ENCODE measurements around the gene FLYWCH1.

FLYWCH1 gene, protein sequence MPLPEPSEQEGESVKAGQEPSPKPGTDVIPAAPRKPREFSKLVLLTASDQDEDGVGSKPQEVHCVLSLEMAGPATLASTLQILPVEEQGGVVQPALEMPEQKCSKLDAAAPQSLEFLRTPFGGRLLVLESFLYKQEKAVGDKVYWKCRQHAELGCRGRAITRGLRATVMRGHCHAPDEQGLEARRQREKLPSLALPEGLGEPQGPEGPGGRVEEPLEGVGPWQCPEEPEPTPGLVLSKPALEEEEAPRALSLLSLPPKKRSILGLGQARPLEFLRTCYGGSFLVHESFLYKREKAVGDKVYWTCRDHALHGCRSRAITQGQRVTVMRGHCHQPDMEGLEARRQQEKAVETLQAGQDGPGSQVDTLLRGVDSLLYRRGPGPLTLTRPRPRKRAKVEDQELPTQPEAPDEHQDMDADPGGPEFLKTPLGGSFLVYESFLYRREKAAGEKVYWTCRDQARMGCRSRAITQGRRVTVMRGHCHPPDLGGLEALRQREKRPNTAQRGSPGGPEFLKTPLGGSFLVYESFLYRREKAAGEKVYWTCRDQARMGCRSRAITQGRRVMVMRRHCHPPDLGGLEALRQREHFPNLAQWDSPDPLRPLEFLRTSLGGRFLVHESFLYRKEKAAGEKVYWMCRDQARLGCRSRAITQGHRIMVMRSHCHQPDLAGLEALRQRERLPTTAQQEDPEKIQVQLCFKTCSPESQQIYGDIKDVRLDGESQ

GRCh38 chr16:2911638-2912329, at the start of gene FLYWCH1:
Gene FLYWCH1 (plus strand): TSS chr16:2911931. CDS start chr16:2929686, 17,755 bp downstream.
- DNase-seq (ENCODE audit: low read depth in 2 of 2) = peak; percentile 93

DNA sequence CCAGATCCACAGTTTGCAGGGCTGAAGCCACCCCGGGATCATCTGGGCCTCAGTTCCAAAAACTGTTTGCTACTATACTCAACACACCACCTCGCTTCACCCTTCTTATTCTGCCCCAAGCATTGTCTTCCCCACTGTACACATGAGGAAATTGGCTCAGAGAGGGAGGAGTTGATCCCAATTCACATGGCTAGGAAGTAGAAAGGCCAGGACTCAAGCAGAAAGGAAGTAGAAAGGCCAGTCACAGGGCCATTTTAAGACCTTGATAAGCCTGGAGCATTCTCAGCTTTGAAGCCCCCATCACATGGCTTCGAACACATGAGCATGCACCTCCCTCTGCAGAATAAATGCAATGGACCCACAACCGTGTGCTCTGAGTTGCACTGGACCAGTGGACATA, 46.1 kb upstream of the FLYWCH1 start:
- no peak for DNase-seq (ENCODE audit: low read depth in 2 of 2)

DNA sequence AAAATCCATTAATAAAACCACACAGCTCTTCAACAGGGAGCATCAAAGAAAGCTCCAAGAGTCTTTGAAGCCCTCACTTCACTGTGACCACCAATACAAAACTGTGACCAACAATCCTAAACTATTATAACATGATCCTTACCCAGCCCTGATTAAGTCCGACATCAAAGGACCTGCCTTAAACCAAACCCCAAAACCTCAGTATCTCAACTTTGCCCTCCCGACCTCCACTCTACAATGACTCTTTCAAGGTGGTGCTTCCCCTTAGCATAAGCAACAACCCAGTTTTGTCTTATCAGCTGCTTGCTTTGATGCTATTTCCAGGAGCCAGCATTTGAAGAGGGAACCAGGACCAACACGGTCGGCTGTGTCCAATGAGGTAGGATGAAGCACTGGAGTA, 45.3 kb upstream of the FLYWCH1 start:
- no peak for DNase-seq (ENCODE audit: low read depth in 2 of 2)

DNA sequence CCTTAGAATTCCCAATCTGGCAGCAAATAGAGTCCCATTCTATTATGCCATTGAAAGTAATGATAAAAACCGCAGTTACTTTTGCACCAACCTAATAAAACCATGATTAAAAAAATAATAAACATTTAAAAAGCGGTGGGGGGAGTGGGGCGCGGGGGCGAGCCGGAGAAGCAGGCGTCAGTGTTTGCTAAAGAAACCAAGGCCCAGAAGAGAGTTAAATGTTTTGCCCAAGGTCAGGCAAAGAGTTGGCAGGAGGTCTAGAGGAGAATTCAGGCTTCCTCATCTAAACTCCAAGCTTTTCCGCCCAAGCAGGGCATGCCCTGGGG, 44.1 kb upstream of the FLYWCH1 start:
- no peak for DNase-seq (ENCODE audit: low read depth in 2 of 2)

- DNase-seq (ENCODE audit: low read depth in 2 of 2) = peak; percentile 81 to 82
Measured at GRCh38 chr16:2867987-2868789, 43.5 kb upstream of the FLYWCH1 start.

GRCh38 chr16:2871926-2872325, 39.8 kb upstream of the FLYWCH1 start:
- DNase-seq (ENCODE audit: low read depth in 2 of 2) = no peak

- DNase-seq (ENCODE audit: low read depth in 2 of 2) = no peak
Measured at GRCh38 chr16:2874032-2874911, 37.5 kb upstream of the FLYWCH1 start.

GRCh38 chr16:2874912-2875362, 36.8 kb upstream of the FLYWCH1 start:
- peak; percentile 26 to 35 for DNase-seq (ENCODE audit: low read depth in 2 of 2)

- DNase-seq (ENCODE audit: low read depth in 2 of 2) = no peak
Measured at GRCh38 chr16:2879854-2880508, 31.8 kb upstream of the FLYWCH1 start.

DNA sequence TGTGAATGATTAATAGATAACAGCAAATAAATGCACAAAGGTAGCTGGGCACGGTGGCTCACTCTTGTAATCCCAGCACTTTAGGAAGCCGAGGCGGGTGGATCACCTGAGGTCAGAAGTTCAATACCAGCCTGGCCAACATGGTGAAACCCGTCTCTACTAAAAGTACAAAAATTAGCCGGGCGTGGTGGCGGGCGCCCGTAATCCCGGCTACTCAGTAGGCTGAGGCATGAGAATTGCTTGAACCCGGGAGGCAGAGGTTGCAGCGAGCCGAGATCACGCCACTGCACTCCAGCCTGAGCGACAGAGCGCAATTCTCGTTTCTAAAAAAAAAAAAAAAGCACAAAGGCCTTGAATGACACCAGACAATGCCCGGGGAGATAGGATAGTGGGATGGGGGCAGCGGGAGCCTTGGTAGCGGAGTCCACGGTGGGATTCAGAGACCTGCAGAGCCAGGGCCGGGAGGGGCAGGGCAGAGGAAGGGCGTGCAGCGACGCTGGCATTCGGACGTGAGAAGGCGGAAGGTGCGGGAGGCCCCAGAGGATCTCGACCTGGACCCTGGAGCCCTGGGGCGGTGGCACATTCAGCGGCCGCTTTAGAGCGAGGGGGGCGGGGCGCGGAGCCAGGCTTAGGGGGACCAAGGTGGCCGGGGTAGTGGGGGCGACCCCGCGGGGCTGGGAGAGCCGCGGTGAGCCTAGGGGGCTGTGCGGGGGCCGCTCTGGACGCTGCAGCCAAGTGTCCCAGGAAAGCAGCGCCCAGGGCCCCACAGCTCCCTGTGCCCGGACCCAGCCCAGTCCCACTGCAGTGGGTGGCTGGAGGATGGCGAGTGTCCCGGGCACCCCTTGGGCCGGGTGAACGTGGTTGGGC, 29.7 kb upstream of the FLYWCH1 start:
- DNase-seq (ENCODE audit: low read depth in 2 of 2) = no peak

- peak; percentile 96 to 97 for DNase-seq (ENCODE audit: low read depth in 2 of 2)
Measured at GRCh38 chr16:2882650-2883457, 28.9 kb upstream of the FLYWCH1 start, which contains the start of gene FLYWCH2. Gene FLYWCH2 (plus strand): TSS chr16:2883215. CDS start chr16:2896450, 13,235 bp downstream.

- DNase-seq (ENCODE audit: low read depth in 2 of 2) = no peak
Measured at GRCh38 chr16:2883458-2883908, 28.2 kb upstream of the FLYWCH1 start.

GRCh38 chr16:2884041-2884451, 27.7 kb upstream of the FLYWCH1 start:
- DNase-seq (ENCODE audit: low read depth in 2 of 2) = no peak

DNA sequence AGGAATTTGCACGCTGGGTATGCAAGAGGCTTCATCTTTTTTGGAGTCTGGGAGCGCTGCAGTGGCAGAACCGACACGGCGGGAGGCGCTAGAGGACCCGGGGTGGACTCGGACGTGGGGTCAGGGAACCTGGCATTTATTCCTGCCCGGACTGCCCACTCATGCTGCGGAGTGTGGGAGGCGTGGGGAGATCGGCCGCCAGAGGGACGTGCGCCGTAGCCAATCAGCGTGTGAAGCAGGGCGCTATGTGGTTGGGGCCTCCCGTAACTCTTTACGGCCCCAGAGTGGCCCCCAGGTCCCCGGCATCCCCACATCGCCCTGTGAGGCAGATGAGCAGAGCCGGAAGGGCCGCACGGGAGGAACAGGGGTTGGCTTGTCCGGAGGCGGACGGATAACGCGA, 17.5 kb upstream of the FLYWCH1 start:
- DNase-seq (ENCODE audit: low read depth in 2 of 2) = no peak

- DNase-seq (ENCODE audit: low read depth in 2 of 2) = no peak
Measured at GRCh38 chr16:2895813-2896212, 15.9 kb upstream of the FLYWCH1 start.

DNA sequence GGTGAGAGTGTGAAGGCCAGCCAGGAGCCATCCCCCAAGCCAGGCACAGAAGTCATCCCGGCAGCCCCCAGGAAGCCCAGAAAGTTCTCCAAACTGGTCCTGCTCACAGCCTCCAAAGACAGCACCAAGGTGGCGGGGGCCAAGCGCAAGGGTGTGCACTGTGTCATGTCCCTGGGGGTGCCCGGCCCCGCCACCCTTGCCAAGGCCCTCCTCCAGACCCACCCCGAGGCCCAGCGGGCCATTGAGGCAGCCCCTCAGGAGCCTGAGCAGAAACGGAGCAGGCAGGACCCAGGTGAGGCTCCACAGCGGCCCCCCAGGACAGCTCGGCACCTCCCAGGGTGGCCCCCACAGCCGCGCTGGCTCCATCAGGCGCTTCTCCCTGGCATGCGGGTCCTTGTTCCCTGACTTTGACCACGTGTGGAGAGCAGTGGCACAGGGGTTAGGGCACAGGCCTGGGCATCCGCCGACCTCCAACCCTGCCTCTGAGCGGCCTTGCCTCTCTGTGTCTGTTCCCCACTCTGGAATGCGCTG, 15.2 kb upstream of the FLYWCH1 start:
- no peak for DNase-seq (ENCODE audit: low read depth in 2 of 2)

GRCh38 chr16:2897110-2897509, 14.6 kb upstream of the FLYWCH1 start:
- DNase-seq (ENCODE audit: low read depth in 2 of 2) = no peak

All from fibroblast of skin of left quadriceps (primary cell).